ENCODE measurements around the gene NOTUM. TPM values are rescaled to one million over a fixed set of nuclear protein-coding genes. Genes with fewer than 3 reads are reported as not detected.
A peak's percentile ranks its signal among the peaks of the same experiment; 100 is the strongest.

NOTUM gene
- total RNA-seq, 1 donor from 2014 or later: under 0.01 TPM

DNA sequence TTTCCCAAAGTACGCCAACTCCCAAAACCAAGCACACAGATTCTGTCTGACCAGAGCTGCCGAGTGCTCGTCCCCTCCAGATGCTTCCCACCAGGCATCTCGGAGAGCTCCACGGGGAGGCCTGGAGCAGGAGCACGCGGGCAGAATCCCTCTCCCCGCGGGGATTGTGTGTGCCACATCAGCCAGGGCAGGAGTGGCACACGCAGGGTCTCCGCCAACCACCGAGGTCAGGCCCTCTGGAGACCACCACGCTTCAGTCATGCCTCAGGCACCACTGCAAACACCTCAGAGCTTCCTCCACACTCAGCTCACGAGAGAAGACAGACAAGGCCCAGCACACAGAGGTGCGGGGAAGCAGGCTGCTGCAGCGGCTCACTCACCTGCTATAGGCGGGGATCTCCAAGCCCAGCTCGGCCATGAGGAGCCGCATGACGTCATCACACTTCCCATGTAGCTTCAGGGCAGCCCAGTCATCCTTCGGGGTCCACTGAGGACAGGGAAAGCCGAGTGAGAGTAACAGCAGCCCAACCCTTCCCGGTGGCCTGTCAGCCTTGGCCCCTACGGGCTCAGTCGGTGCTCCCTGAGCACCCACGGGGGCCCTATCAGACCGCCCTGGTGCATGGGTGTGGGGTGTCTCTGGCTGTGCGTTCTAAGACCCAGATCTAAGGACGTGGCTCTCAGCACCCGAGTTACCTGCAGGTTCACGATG, 47.4 kb downstream of the NOTUM start:
- FAIRE-seq (no peak), DNase-seq (ENCODE audit: low spot score in 2 of 2) (no peak)

DNA sequence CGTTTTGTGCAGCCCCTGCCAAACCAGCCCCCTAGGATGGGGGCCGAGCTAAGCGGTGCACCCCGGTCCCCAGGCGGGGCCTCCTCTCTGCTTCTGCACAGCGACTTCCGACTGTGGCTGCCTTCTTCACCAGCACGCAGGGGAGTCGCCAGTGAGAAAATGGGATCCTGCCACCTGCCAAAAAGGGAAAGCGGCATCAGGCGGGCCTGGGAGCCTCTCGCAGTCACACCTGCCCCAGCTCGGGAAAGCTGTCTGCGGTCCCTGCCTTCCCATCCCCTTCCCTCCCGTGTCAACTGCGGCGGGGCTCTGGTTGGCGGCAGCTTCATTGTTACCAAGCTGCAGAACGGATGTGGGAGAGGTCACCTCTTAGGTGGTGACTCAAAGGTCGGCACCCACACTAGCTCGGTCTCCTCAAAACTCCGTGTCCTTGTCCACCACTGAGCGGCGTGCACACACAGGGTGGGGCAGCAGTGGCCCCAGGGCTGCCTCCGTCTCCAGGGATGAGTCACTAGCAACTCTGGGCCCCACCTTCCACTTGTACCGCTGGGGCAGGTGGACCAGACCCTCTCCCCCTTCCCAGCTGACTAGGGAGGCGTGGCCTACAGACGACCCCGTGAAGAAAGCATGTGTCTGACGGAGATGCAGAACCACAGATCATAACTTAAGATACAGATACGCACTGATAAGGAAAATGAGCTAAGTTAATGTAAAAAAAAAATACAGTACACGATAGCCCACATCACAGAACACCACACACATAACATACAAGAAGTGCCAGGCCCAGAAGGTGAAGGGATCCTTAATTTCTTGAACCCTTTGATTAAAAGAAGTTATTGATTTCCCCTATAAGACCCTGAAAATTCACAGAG, 48.3 kb downstream of the NOTUM start:
- no peak for FAIRE-seq
- DNase-seq (ENCODE audit: low spot score in 2 of 2): no peak

DNA sequence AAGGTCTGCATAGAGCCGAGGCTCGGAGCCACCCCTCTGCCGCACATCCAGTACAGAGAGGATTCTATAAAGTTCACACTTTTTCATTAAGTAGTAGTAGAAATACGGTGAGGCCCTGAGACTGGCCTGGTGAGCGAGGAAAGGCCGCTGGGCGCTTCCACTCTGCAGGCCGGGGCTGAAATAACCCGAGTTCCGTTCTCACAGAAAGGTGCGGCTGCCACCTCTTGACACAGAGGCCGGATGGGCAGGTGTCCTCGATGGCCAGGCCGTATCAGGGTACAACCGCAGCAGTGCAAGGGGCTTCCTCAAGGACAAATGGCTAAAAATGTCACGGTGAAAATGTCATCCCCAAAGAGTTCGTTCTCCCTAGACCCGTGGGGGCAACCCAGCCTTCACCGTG, 49.0 kb downstream of the NOTUM start:
- no peak for FAIRE-seq
- DNase-seq (ENCODE audit: low spot score in 2 of 2): no peak

DNA sequence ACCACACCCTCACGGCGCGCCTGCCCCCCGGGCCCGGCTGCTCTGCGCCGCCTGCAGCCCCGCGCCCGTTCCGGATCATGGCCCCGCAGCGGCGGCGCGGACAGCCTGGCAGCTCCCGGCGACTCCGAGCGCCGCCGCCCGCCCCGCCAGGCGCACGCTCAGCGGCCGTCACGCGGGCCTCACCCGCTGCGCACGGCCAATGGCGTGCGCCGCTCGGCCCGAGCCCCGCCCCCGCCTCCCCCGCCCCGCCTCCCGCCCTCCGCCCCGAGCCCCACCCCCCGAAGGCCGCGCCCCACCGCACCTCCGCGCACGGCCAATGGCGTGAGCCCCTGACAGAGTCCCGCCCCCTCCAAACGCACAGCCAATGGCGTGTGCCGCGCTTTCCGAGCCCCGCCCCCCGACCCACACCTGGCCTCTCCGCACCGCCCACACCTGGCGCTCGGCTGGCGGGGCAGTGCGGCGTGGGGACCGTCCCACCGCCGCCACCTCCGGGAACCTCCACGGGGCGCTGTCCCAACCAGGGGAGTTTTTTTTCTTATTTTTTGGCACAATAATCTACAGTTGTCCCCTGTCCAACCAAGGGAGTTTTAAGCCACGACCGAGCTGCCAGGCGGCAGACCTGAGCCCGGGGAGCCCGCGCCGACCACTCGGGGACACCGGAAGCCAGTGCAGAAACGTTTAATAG, 49.6 kb downstream of the NOTUM start, which contains the start of gene PCYT2:
PCYT2 (minus strand) TSS at position 123 of the 685 bp plus-strand sequence; CDS start at position 79, 44 bp downstream.
- DNase-seq (ENCODE audit: low spot score in 2 of 2) (peak; percentile 100), FAIRE-seq (no peak)

DNA sequence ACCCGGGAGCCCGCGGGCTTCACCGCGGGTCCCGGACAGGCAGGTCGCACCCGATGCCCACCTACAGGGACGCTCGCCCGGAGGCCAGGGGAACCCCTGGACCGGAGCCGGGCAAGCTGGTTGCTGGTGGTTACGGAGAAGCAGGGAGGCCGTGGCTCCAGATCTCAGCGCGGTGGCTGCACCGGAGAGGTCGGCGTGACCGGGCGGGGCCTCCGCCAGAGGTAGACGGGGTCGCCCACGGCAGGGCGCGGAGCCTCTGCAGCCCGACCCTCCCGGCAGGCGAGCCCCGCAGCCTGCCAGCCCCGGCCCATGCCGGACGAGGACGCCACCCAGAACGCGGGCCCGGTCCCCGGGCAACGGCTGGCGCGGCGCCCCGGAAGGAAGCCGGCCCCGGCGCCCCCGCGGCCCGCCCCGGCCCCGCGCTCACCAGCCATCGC, 50.1 kb downstream of the NOTUM start:
- no peak for FAIRE-seq
- DNase-seq (ENCODE audit: low spot score in 2 of 2): no peak

DNA sequence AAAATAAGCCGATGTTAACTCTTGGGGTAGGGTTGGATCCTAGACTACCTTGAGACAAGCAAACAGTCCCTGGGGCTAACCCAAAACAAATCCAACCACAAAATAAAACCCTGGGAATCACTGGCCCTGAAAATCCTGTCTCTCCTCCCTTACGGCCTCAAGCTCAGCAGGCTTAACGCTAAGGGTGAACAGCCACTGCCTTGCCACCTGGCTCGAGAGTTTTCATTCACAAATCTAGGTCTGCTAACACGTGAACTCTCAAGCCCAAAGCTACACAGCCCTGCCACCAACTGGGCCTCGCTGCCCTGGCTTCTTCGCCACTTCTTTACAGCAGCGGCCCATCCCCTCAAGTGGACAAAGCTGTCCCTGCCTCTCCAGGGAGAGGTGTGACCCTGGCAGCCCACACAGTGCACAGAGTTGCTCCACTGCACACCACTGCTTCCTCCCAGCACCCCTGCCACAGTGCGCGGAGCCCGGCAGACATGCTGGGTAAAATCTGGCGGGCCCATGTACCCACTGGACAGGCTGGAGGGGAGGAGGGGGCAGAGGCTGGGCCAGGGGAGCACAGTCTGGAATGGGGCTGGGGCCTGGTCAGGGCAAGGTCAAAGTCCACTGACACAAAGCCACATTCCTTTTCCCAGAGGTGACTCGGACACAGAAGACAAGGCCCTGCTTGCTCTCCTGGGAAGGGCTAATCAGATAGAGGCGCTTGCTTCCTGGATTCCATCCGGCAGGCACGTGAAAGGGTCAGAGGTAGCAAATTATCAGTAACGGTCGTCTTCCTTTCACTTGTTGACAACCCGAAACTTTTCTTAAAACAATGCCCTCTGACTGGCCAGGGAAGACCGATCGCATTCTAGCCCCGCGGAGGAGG, 50.8 kb downstream of the NOTUM start:
- FAIRE-seq (no peak), DNase-seq (ENCODE audit: low spot score in 2 of 2) (no peak)

DNA sequence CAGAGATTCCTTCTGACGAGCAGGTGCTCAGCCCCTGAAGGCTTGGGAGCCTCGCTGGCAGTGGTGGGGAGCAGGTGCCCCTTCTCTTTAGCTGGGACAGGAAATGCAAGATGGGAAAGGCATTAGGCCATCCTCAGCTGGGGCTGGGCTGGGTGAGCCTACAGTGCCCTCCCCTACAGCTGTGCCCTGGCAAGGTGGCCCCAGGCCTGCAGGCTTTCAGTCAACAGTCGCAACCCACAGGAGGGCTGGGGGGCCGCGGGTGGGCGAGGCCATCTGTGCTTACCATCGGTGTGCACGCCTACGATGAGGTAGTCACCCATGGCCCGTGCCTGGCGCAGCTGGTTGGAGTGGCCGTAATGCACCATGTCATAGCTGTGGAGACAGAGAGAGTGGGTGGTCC, 51.8 kb downstream of the NOTUM start:
- FAIRE-seq (no peak), DNase-seq (ENCODE audit: low spot score in 2 of 2) (no peak)

DNA sequence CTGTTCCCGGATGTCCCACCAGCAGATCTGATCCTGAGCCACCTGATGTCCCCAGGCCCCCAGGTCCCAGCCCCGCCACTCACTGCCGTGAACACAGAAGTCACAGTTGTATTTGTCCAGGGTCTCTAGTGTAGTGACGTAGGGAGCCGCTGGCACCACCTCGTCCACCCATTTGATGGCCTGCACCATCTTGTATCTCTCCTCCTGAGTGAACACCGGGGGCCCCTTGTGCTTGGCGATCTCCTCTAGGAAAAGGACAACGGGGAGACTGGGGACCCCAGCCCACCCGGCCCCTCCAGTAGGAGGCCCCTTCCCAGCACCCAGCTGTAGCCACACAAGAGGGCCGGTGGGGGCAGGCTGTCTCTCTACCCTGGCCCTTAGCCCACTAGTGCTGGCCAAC, 52.2 kb downstream of the NOTUM start:
- no peak for FAIRE-seq

DNA sequence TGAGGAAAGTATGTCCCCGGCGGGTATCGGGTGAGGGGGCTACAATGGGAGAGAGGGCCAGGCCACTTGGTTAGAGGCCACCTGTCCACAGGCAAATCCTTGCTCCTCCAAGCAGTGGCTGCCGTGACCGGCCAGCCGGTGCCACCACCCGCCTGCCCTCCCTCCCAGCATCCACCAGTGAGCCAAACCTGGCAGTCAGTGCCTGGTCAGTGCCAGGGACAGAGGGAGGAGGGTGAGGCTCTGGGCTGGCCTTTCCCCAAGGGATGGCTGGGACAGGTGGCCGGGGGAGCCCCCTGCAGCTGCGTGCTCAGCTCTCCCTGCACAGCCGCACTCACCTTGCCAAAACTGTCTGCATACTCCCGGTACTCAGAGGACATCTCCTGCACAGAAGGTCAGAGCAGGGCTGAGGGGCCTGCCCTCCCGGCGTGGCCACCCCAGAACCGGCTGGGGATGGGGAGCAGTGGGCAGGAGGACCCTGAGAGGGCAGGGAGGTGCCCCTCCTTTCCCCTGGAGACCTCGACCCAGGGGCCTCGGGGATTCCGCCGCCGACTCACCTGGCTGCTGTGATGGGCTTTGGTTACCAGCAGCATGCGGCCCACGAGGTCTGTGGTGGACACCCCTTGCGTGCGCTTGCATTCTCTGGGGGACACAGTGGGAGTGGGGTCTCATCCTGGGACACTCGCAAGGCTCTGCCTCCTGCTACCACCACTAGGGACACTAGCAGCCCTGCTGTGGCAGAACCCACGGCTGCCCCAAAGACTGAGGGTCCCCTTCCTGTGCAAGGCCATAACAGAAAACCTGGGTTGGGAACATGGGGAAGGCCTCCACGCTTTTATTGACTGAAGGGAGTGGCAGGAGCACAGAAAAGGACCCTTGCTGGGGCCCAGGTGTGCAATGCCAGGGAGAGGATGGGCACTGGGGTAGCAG, 53.5 kb downstream of the NOTUM start:
- no peak for DNase-seq (ENCODE audit: low spot score in 2 of 2)
- FAIRE-seq: no peak

More for the DNA sequence above, 52.2 kb downstream of the NOTUM start:
- DNase-seq (ENCODE audit: low spot score in 2 of 2): no peak

DNA sequence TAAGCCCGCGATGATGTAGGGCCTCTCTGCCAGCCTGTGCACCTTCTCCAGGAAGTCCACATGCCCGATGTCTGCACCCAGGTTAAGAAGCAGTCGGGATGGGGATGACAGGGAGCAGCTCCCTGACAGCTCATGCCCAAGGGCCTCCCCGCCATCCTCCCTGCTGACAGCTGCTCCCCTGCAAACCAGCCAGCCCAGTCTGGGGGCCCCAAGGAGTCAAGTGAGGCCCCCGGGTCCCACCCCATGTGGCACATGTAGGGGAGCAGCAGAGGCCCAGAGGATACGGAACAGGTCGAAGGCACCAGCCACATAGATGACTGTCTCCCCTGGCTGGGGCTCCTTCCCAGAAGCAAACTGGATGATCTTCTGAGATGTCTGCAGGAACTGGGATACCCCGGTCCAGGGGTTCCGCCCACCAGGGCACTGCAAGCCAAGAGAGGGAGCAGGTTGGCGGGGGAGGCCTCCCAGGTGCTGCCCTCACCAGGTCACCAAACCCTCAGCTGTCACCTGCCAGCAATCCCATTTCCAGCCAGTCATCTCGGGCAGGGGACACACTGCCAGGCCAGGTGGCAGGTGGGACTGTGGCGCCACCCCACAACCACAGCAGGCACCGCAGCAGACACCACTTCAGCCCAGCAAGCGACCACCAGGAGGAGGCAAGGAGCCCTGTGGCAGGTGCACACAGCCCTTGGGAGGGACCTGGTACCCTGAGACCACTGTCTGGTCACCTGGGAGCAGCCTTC, 54.3 kb downstream of the NOTUM start:
- DNase-seq (ENCODE audit: low spot score in 2 of 2) (no peak), FAIRE-seq (no peak)

DNA sequence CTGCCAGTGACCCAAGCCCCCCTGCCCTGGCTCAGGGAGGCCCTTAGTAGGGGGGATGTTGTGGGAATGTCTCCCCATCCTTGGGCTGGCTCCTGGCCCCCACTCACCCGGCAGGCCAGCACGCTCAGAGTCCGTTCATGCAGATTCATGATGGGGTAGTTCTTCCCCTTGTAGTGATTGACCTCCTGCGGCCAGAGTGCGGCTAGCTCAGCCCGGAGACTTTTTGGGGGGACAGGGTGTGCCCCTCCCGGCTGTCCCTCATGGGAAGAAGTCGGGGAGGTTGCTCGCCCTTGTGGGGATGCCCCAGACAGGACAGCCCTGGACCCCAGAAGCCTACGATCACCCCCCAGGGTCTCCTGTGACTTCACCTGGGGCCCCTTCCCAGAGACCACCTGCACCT, 55.0 kb downstream of the NOTUM start:
- no peak for FAIRE-seq
- no peak for DNase-seq (ENCODE audit: low spot score in 2 of 2)

DNA sequence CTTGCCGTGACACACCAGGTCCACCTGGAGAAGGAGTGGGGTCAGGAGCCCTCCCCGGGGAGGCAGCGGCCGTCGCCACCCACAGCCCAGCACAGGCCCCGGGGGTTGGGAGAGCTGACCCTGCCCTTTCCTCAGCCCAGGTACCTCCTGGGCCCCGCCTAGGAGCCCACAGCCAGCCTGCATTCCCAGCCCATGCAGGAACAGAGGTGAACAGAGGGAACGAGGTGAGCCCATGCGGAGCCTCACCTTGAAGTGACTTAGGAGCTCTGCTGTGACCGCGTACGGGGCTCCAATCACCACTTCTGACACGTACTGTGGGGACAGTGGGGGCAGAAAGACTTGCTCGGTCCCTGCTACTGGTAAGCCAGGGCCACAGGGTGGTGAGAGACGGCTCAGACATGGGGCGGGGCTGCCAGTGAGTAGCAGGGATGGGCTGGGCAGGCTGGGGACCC, 55.5 kb downstream of the NOTUM start:
- FAIRE-seq: no peak
- no peak for DNase-seq (ENCODE audit: low spot score in 2 of 2)

DNA sequence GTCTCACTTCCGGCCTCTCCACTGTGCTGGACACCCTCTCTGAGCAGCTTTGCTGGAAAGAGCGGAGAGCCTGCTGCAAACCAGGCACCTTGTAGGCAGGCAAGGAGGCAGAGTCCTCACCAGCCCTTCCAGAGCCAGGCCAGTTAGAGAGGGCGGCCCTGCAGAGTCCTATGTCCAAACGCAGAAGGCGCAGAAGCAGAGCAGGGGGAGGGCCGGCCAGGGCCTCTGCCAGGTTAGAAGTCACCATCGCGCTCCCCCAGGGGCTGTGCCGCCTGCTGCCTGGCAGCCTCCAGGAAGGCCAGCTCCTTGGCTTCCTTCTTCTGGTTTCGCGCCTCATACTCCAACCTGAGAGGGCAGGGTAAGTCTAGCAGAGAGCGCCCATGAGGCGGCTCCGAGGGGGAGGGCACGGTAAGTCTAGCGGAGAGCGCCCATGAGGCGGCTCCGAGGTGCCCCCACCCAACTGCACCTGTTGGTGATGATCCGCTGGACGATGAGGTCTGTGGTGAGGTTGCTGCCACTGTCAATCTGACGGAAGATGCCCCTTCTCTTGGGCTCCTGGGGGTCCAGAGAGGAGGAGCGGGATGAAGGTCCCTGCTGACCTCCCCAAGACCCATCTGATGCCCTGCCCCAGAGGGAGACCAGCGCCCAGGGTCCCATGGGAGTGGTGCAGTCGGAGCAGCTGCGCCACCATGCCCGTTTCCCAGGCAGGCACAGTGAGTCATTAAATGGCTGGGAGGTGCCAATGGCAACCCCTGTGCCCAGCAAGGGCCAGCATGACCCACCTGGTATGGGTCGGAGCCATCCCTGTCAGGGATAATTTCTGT, 56.2 kb downstream of the NOTUM start:
- DNase-seq (ENCODE audit: low spot score in 2 of 2) (no peak), FAIRE-seq (no peak)

DNA sequence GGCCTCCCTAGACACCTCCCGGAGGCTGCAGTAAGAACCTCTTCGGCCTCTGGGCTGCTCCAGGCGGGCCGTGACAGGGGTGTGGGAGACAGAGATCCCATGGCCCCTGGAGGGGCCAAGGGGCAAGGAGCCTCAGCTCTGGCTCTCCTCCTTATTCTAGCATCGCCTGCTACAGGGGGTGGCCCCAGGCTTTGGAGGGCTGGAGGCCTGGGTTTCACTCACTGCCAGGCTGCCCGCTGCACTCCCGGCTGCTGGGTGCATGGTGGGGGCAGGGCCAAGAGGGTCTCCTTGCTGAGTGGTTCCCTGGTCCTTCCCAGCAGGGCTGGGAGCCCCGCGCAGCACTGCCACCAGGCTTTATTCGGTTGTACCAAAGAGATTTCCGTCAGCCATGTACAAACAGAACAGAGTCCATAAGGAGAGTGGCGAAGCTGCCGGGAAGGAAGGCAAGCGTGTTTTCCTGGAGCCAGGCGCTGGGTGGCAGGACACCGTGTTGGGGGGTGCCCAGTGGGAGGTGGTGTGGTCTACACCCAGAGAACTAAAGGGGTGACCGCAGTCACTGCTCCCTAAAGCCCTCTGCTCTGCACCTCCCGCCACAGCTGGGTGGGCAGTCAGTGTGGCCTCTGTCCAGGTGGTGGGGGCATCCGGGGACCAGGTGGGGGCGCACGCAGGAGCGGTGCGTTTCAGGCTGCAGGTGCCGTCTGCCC, 56.9 kb downstream of the NOTUM start:
- DNase-seq (ENCODE audit: low spot score in 2 of 2) (no peak), FAIRE-seq (no peak)

DNA sequence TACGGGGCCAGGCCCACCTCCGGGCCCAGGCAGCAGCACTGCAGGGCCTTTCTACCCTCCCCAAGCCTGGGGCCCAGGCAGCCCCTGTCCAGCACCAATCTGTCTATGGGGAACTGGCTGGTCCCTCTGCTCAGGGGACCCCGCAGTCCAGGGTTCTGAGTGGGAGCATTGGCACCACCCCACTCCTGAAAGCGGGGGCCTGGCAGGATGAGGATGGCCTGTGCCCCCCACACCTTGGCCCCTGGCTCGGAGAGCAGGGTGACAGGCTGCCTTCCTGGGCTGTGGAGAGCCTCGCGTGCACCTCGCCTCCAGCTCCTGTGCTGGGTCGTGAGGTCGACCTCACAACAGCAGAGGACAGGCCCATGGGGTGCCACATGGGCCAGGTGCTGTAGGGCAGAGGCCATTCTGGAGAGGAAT, 57.6 kb downstream of the NOTUM start:
- FAIRE-seq (no peak), DNase-seq (ENCODE audit: low spot score in 2 of 2) (no peak)

DNA sequence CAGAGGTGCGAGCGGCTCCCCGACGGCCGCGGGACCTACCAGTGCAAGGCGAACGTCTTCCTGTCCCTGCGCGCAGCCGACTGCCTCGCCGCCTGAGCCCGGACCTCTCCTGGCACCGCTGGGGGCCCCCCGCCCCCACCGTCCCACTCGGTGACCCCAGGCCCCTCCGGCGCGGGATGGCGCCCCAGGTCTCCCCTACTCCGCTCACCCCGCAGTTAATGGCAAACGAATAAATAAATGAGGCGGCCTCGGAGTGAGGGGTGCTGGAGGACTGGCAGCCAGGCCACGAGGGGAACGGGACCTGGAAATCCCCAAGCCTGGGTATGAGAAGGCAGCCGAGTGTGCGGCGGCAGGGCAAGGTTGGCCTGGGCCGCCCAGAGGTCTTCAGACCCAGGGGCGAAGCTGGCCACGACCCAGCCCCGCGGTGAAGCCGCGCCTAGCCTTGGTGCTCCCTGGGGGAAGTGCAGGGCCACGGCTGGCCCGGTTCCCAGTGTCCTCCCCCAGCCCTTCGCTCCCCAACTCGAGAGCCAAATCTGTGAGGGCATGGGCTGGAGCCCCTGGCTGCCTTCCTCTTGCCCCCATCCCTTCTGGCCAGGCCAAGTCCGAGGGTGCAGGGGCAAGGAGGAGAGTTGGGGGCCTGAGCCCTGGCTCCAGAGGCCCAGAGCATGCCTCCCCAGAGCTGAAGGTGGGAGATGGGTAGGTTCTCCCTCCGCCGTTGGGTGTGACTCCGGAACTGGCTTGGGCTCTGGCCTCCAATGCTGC, 58.2 kb downstream of the NOTUM start:
- DNase-seq (ENCODE audit: low spot score in 2 of 2): no peak

More for the DNA sequence above, 58.2 kb downstream of the NOTUM start:
- no peak for FAIRE-seq

Measured in frontal cortex (tissue), 4 donors.